HS-5 (cell line): ENCODE data around the gene RABGAP1L.

Source experiments
- DNase-seq: peaks from one replicate; pipeline ENCODE4 v3.0.0-alpha.2; 2012; ENCODE audit warnings: low read depth

RABGAP1L gene

GRCh38 chr1:174938281-174939007, 779.1 kb downstream of the RABGAP1L start:
- no peak for DNase-seq

- no peak for DNase-seq
Observed at GRCh38 chr1:174939775-174940545, 780.6 kb downstream of the RABGAP1L start.

- DNase-seq = no peak
Observed at GRCh38 chr1:174940646-174941175, 781.4 kb downstream of the RABGAP1L start.

- no peak for DNase-seq
Observed at GRCh38 chr1:174942547-174943255, 783.4 kb downstream of the RABGAP1L start.

- DNase-seq = no peak
Observed at GRCh38 chr1:174946031-174946430, 786.7 kb downstream of the RABGAP1L start.

GRCh38 chr1:174949061-174949460, 789.7 kb downstream of the RABGAP1L start:
- no peak for DNase-seq

GRCh38 chr1:174949645-174950044, 790.3 kb downstream of the RABGAP1L start:
- no peak for DNase-seq

GRCh38 chr1:174953285-174954072, 794.2 kb downstream of the RABGAP1L start:
- DNase-seq = no peak

- DNase-seq = no peak
Observed at GRCh38 chr1:174954073-174954460, 794.7 kb downstream of the RABGAP1L start.

GRCh38 chr1:174954671-174955669, 795.6 kb downstream of the RABGAP1L start:
- no peak for DNase-seq

- no peak for DNase-seq
Observed at GRCh38 chr1:174956086-174956485, 796.8 kb downstream of the RABGAP1L start.

GRCh38 chr1:174956976-174957375, 797.7 kb downstream of the RABGAP1L start:
- DNase-seq = no peak

- no peak for DNase-seq
Observed at GRCh38 chr1:174957829-174958228, 798.5 kb downstream of the RABGAP1L start.

GRCh38 chr1:174958396-174958795, 799.1 kb downstream of the RABGAP1L start:
- no peak for DNase-seq

GRCh38 chr1:174960362-174960761, 801.0 kb downstream of the RABGAP1L start:
- no peak for DNase-seq

- DNase-seq = no peak
Observed at GRCh38 chr1:174963529-174964125, 804.3 kb downstream of the RABGAP1L start.

- no peak for DNase-seq
Observed at GRCh38 chr1:174964261-174964971, 805.1 kb downstream of the RABGAP1L start.

- no peak for DNase-seq
Observed at GRCh38 chr1:174964972-174965361, 805.6 kb downstream of the RABGAP1L start.

GRCh38 chr1:174965362-174966007, 806.2 kb downstream of the RABGAP1L start:
- DNase-seq = no peak
